Non-pigmented ciliary epithelial cell (primary cell): ENCODE results near the gene DSTN.

Experiments
- DNase-seq: peaks from one replicate; pipeline ENCODE4 v3.0.0-alpha.2; 2010; ENCODE audit warnings: low read depth

DSTN gene

DNA sequence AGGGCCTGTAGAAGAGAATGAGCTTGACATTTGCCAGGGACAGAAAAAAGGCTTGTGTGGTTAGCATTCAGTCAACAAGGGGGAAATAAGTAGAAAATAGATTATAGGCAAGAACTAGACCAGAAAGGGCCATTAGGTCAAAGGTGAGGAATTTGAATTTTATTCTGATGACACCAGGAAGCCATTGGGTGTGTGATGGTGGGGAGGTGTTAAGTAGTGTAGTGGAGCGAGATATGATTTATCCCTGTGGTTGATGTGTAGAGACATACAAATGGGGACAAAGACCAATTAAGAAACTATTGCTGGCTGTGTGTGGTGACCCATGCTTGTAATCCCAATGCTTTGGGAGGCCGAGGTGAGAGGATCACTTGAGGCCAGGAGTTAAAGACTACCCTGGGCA, 11.0 kb downstream of the DSTN start:
- DNase-seq: no peak

DNA sequence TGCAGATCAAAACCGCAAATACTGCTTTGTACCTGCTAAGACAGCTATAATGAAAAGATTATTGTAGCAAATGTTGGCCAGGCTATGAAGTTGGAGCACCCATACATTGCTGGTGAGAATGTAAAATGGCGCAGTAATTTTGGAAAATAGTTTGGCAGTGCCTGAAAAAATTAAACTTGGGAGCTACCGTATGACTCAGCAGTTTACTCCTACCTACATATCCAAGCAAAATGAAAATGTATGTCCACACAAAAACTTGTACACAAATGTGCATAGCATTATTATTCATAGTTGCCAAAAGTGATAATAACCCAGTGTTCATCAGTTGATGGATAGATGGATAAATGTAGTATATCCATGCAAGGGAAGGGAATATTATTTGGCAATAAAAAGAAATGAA, 13.3 kb downstream of the DSTN start:
- no peak for DNase-seq

- DNase-seq: no peak
These were observed 14.8 kb downstream of the DSTN start for GRCh38 chr20:17584689-17585088.

GRCh38 chr20:17586250-17586649, 16.4 kb downstream of the DSTN start:
- no peak for DNase-seq

- DNase-seq: no peak
These were observed 17.3 kb downstream of the DSTN start for GRCh38 chr20:17587148-17587547.

GRCh38 chr20:17587824-17588223, 17.9 kb downstream of the DSTN start:
- DNase-seq: no peak

GRCh38 chr20:17589161-17589834, 19.4 kb downstream of the DSTN start:
- no peak for DNase-seq

GRCh38 chr20:17590245-17590644, 20.4 kb downstream of the DSTN start:
- DNase-seq: no peak

DNA sequence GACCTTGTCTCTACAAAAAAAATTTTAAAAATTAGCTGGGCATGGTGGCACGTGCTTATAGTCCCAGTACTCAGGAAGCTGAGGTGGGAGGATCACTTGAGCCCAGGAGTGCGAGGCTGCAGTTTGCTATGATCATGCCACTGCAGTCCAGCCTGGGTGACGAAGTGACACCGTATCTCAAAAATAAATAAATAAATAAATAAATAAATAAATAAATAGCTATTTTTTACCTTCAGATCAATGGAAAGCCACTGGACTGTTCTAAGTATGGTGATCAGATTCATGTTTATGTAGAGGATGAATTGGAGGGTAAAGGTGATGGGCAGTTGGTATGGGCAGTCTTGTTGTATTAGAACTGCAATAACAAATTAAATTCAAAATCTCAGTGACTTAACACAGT, 24.0 kb downstream of the DSTN start:
- DNase-seq: no peak

GRCh38 chr20:17594443-17594842, 24.6 kb downstream of the DSTN start:
- peak; percentile 34 for DNase-seq

DNA sequence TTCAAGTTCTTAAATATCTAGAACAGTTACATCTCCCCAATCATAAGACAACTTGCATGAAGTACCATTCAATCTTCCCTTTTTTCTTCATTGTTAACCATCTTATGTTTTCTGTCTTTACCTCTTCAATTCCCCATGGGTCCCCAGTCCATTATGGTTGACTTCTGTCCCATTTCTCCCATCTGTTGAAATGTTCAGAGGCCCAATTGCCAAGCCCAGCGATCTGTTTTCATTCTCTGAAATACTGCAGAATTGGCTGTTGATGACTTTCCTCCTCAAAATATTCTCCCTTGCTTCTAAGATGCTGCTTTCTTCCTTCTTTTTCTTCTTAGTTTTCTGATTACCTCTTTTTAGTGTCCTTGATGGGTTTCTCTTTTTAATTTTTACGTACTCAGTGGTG, 26.0 kb downstream of the DSTN start:
- DNase-seq: no peak

- DNase-seq: no peak
These were observed 28.2 kb downstream of the DSTN start for GRCh38 chr20:17598013-17598550.

DNA sequence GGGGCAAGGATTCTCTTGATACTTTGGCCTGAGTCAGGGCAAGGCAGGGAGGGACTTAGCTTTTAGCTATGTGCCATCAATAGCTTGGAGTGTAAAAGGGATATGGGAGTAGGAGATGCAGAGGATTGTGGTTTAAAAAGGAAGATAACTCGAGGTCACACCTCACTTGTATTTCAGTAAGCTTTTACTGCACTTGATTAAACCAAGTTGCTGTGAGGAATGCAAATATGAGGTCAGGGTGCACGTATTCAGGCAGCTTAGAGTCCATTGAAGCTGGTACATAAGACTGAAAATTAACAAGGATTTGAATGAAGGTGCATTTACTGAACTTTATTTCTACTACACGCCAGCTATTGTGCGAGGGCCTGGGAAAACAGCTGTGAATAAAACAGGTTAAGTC, 32.1 kb downstream of the DSTN start:
- DNase-seq: no peak

DNA sequence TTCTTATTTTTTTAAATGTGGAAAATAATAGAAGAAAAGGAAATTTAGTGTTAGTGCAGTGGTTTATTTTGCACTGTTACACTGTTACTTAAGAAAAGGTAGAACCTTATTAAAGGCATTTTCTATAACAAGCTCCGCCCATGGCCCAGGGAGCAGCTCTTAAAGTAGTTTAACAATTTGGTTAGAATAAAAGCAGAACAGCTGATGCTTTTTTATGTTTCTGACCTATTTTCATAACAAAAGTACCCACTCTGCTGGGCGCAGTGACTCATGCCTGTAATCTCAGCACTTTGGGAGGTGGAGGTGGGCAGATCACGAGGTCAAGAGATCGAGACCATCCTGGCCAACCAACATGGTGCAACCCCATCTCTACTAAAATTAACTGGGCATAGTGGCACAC, 32.6 kb downstream of the DSTN start:
- no peak for DNase-seq

DNA sequence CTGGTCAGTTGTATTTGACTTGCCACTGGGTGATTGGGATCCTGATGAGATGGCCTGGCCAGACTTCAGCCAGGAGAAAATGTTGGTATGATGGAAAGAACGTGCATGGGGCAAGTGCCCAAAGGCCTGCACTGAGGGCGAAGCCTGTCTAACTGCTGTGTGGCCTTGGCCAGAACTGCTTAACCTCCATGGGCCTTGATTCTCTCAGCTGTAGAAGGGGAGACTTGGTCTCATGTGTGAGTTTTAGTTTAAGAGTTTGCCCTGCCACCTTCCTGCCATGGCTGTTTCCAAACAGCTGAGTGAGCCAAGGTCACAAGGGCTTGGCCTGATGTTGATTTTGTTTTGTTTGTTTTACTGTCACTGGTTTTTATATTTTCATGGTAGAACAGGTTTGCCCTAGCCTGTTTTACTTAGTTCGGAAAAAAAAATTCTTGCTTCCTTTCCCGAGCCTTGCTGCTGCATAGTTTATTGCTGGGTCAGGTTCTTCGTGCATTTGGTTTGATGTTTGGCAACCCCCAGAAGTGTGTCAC, 35.3 kb downstream of the DSTN start:
- no peak for DNase-seq

DNA sequence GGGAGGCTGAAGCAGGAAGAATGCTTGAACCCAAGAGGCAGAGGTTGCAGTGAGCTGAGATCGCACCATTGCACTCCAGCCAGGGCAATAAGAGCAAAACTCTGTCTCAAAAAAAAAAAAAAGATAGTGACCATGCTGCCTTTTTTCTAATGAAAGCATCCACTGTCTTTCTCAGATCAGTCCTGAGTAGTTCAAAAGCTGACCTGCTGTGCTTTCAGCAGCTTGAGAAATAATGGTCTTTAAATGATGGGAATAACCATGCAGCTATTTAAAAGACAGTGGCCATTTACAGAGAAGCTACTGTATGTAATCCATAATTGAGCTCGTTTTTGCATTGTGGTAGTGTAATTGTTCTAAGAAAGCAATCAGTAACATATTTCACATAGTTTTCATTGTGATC, 36.1 kb downstream of the DSTN start:
- DNase-seq: no peak

DNA sequence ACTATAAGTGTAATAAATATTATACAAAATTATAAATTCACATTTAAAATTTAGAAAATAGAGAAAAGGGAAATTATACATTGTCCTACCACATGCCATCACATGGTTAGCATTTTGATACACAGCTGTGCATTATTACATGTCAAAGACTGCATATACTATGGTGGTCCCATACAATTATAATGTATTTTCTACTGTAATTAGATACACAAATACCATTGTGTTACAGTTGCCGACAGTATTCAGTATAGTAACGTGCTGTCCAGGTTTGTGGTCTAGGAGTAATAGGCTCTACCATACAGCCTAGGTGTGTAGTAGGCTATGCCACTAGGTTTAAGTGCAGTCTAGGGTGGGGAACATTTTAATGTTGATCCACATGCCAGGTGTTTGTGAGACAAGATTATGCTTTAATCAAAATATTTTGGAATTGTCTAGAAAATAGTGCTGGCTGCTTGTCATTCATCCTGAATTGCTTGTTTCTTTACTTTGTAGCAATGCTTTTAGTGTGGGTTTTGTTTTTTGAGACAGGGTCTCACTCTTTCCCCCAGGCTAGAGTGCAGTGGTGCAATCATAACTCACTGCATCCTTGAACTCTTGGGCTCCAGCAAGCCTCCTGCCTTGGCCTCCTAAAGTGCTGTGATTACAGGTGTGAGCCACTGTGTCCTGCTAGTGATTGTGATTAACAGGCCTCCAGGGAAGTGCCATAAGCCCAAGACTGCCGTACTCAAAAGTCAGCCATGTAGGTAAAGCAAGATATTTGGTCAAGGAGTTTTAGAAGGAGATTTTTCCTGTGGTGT, 39.0 kb downstream of the DSTN start:
- DNase-seq: no peak

- DNase-seq: no peak
These were observed 40.0 kb downstream of the DSTN start for GRCh38 chr20:17609811-17610377.

- DNase-seq: no peak
These were observed 40.9 kb downstream of the DSTN start for GRCh38 chr20:17610566-17611289.

DNA sequence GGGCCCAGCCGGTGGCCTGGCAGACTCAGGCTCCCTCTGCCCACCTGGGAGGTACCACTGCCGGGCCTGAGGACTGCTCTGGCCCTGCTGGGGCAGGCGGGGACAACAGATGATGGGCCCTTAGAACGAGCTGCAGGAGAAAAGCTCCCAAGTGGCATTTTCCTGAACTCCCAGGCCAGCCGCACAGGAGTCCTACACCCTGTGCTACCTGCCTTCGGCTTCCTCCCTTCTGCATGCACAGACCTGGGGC, 41.3 kb downstream of the DSTN start:
- no peak for DNase-seq

DNA sequence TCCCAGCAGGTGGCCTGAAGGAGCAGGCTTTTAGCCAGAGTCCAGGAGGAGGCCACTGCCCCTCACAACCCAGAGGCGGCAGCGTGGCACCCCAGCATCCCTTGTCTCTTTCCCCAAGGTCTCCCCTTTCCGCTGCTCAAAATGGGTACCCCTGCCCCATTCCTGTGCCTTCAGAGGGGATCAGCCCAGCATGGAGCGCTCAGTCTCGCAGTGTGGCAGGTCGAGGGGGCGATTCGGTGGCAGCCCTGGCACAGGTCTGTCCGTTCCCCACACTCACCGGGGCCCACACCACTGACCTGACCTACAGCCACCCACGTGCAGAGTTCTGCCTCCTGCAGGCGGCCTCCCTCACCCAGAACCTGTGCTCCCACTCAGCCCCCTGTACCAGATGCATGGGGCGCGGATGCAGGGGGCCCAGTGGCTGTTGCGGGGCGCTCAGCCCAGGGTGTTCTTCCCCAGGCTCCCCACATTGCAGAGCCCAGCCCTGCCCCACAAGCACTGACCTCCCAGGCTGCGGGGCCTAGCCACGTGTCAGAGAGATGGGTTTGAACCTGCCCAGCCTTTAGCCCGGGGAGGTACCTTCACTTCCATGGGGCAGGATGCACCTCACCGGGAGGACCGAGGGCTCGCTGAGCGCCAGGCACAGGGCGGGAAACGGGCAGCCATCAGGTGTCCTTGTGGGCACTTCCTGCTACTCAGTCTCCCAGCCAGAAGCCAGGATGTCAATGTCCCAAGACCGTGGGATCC, 41.8 kb downstream of the DSTN start:
- no peak for DNase-seq
